Subcutaneous abdominal adipose tissue (tissue), 5 donors: ENCODE measurements around the gene DHCR7.

ENCODE experiments used
- H3K27ac ChIP-seq: one replicate; pipeline ENCODE4 v1.7.0; 2013; ENCODE audit warnings: low read depth, mild to moderate bottlenecking, inconsistent platforms, low read length, moderate library complexity
- H3K27me3 ChIP-seq, 5 donors: one replicate each; pipeline ENCODE4 v1.7.0; 2013; ENCODE audit warnings: low read length in 5 of 5, inconsistent platforms in 1 of 5; ENCODE audit not compliant: control insufficient read depth in 5 of 5, insufficient read depth in 4 of 5
- H3K36me3 ChIP-seq, 5 donors: one replicate each; pipeline ENCODE4 v1.7.0; 2013; ENCODE audit warnings: low read length in 5 of 5; ENCODE audit not compliant: control insufficient read depth in 5 of 5, insufficient read depth in 5 of 5
- H3K4me1 ChIP-seq, 5 donors: one replicate each; pipeline ENCODE4 v1.7.0; 2013; ENCODE audit warnings: low read length in 5 of 5, mild to moderate bottlenecking in 3 of 5, moderate library complexity in 1 of 5; ENCODE audit not compliant: control insufficient read depth in 5 of 5, insufficient read depth in 5 of 5
- H3K4me3 ChIP-seq, 5 donors: one replicate each; pipeline ENCODE4 v1.7.0; 2013; ENCODE audit warnings: low read length in 5 of 5, low read depth in 1 of 5
- H3K9ac ChIP-seq, 5 donors: one replicate each; pipeline ENCODE4 v1.7.0; 2013; ENCODE audit warnings: low read length in 5 of 5, mild to moderate bottlenecking in 4 of 5, moderate library complexity in 3 of 5
- H3K9me3 ChIP-seq, 5 donors: one replicate each; pipeline ENCODE4 v1.7.0; 2013; ENCODE audit warnings: low read length in 5 of 5; ENCODE audit not compliant: control insufficient read depth in 5 of 5
- donor health status: healthy.
- donor health status: healthy.
- donor health status: healthy.
- donor health status: healthy.
- donor health status: healthy.

Gene DHCR7

GRCh38 chr11:71433648-71434450 is 14.3 kb downstream of the DHCR7 start:
- Histone ChIP-seq H3K36me3 (peaks cover 0 to 31% (median 27%) of the 10 kb centered on the region in 5 donors), H3K9ac (no peak overlapping the region), H3K4me3 (peak overlapping the region in 3 of 5 donors; percentile 1 to 6 (median 6)), H3K27me3 (no peaks in the 10 kb centered on the region), H3K9me3 (no peaks in the 10 kb centered on the region), H3K4me1 (peaks cover 0 to 40% (median 30%) of the 10 kb centered on the region in 5 donors), H3K27ac (no peak overlapping the region)

GRCh38 chr11:71432761-71433647 is 15.2 kb downstream of the DHCR7 start:
- H3K27me3 ChIP-seq, result no peaks in the 10 kb centered on the region
- H3K9me3 ChIP-seq, result peaks cover 0 to 3% (median 0%) of the 10 kb centered on the region in 5 donors
- H3K4me1 ChIP-seq, result peaks cover 0 to 46% (median 35%) of the 10 kb centered on the region in 5 donors
- H3K9ac ChIP-seq, result no peak overlapping the region
- peaks cover 0 to 22% (median 20%) of the 10 kb centered on the region in 5 donors for H3K36me3 ChIP-seq
- peak overlapping the region; percentile 35 for H3K27ac ChIP-seq
- peak overlapping the region in 2 of 5 donors; percentile 1 to 6 for H3K4me3 ChIP-seq

- no peak overlapping the region for H3K9ac ChIP-seq
- peaks cover 0 to 46% (median 35%) of the 10 kb centered on the region in 5 donors for H3K4me1 ChIP-seq
- H3K36me3 ChIP-seq, result peaks cover 0 to 13% (median 8%) of the 10 kb centered on the region in 5 donors
- H3K4me3 ChIP-seq, result no peak overlapping the region
- no peak overlapping the region for H3K27ac ChIP-seq
- H3K27me3 ChIP-seq, result no peaks in the 10 kb centered on the region
- peaks cover 0 to 10% (median 0%) of the 10 kb centered on the region in 5 donors for H3K9me3 ChIP-seq
Measured at GRCh38 chr11:71431271-71431670, 16.9 kb downstream of the DHCR7 start.

- Histone ChIP-seq H3K27ac (no peak overlapping the region), H3K27me3 (no peaks in the 10 kb centered on the region), H3K9ac (no peak overlapping the region), H3K4me3 (no peak overlapping the region), H3K36me3 (peaks cover 0 to 5% (median 3%) of the 10 kb centered on the region in 5 donors), H3K9me3 (peaks cover 0 to 10% (median 0%) of the 10 kb centered on the region in 5 donors), H3K4me1 (peaks cover 0 to 46% (median 35%) of the 10 kb centered on the region in 5 donors)
Measured at GRCh38 chr11:71430166-71430565, 18.0 kb downstream of the DHCR7 start.

GRCh38 chr11:71429701-71430100 is 18.5 kb downstream of the DHCR7 start:
- Histone ChIP-seq H3K9me3 (peaks cover 0 to 10% (median 0%) of the 10 kb centered on the region in 5 donors), H3K36me3 (peaks cover 0 to 2% (median 0%) of the 10 kb centered on the region in 5 donors), H3K27ac (peak overlapping the region; percentile 35), H3K9ac (no peak overlapping the region), H3K27me3 (no peaks in the 10 kb centered on the region), H3K4me1 (peaks cover 0 to 46% (median 35%) of the 10 kb centered on the region in 5 donors), H3K4me3 (no peak overlapping the region)

- Histone ChIP-seq H3K27me3 (peaks cover 0 to 2% (median 0%) of the 10 kb centered on the region in 5 donors), H3K36me3 (no peaks in the 10 kb centered on the region), H3K4me3 (no peak overlapping the region), H3K27ac (peak overlapping the region; percentile 35), H3K9me3 (peaks cover 0 to 10% (median 0%) of the 10 kb centered on the region in 5 donors), H3K9ac (no peak overlapping the region), H3K4me1 (peaks cover 0 to 44% (median 34%) of the 10 kb centered on the region in 5 donors)
Measured at GRCh38 chr11:71428861-71429435, 19.2 kb downstream of the DHCR7 start.

- H3K27me3 ChIP-seq, result peaks cover 0 to 4% (median 0%) of the 10 kb centered on the region in 5 donors
- no peaks in the 10 kb centered on the region for H3K36me3 ChIP-seq
- H3K4me1 ChIP-seq, result peaks cover 0 to 20% (median 16%) of the 10 kb centered on the region in 5 donors
- no peak overlapping the region for H3K9ac ChIP-seq
- no peak overlapping the region for H3K4me3 ChIP-seq
- no peak overlapping the region for H3K27ac ChIP-seq
- peaks cover 0 to 10% (median 0%) of the 10 kb centered on the region in 5 donors for H3K9me3 ChIP-seq
Measured at GRCh38 chr11:71426413-71426812, 21.8 kb downstream of the DHCR7 start.

GRCh38 chr11:71425860-71426259 is 22.3 kb downstream of the DHCR7 start:
- H3K4me1 ChIP-seq, result peaks cover 0 to 18% (median 16%) of the 10 kb centered on the region in 5 donors

GRCh38 chr11:71425409-71425808 is 22.8 kb downstream of the DHCR7 start:
- Histone ChIP-seq H3K27me3 (peaks cover 0 to 4% (median 0%) of the 10 kb centered on the region in 5 donors), H3K9ac (no peak overlapping the region), H3K4me3 (no peak overlapping the region), H3K9me3 (peaks cover 0 to 10% (median 0%) of the 10 kb centered on the region in 5 donors), H3K27ac (no peak overlapping the region), H3K4me1 (peaks cover 1 to 18% (median 16%) of the 10 kb centered on the region in 5 donors), H3K36me3 (no peaks in the 10 kb centered on the region)

More at GRCh38 chr11:71425860-71426259, 22.3 kb downstream of the DHCR7 start:
- Histone ChIP-seq H3K9ac (no peak overlapping the region), H3K27me3 (peaks cover 0 to 4% (median 0%) of the 10 kb centered on the region in 5 donors), H3K36me3 (no peaks in the 10 kb centered on the region), H3K9me3 (peaks cover 0 to 10% (median 0%) of the 10 kb centered on the region in 5 donors), H3K27ac (no peak overlapping the region), H3K4me3 (no peak overlapping the region)
